NOMO-1 treated with dmso at 0.1 percent for 144 hours (cell line): Measurements from ENCODE around the gene EEF1G.
"Not testable (repeated sequence)": the region's sequence is repeated elsewhere in the genome, so short reads cannot be mapped to it uniquely, and the experiment has no call there.

Experiments
- DNase-seq: peaks from one replicate; lab custom pipeline; 2025; ENCODE audit not compliant: unreplicated experiment; lab: John Stamatoyannopoulos, UW

The EEF1G gene

GRCh38 chr11:62578541-62578940 lies 4.8 kb upstream of the EEF1G start:
- no peak for DNase-seq

GRCh38 chr11:62577046-62577714 lies 3.5 kb upstream of the EEF1G start:
- DNase-seq: no peak

- no peak for DNase-seq
These were observed 2.1 kb upstream of the EEF1G start for GRCh38 chr11:62575837-62576236.

GRCh38 chr11:62575156-62575555 lies 1.5 kb upstream of the EEF1G start:
- no peak for DNase-seq

GRCh38 chr11:62574363-62575071 lies 826 bp upstream of the EEF1G start:
- peak; percentile 38 for DNase-seq

GRCh38 chr11:62573006-62573591 lies 592 bp downstream of the EEF1G start:
- DNase-seq: peak; percentile 20

- DNase-seq: no peak
These were observed 1.3 kb downstream of the EEF1G start for GRCh38 chr11:62572431-62572830.

- not testable (repeated sequence) for DNase-seq
These were observed 2.2 kb downstream of the EEF1G start for GRCh38 chr11:62571493-62571892.

- DNase-seq: not testable (repeated sequence)
These were observed 2.8 kb downstream of the EEF1G start for GRCh38 chr11:62570903-62571302.

- DNase-seq: no peak
These were observed 4.1 kb downstream of the EEF1G start for GRCh38 chr11:62569611-62570010.

GRCh38 chr11:62567018-62567633 lies 6.6 kb downstream of the EEF1G start:
- DNase-seq: no peak

GRCh38 chr11:62566247-62566646 lies 7.4 kb downstream of the EEF1G start:
- no peak for DNase-seq

- no peak for DNase-seq
These were observed 8.4 kb downstream of the EEF1G start for GRCh38 chr11:62565100-62565802.

GRCh38 chr11:62561677-62562230 lies 11.9 kb downstream of the EEF1G start:
- DNase-seq: not testable (repeated sequence)

GRCh38 chr11:62560566-62561103 lies 13.1 kb downstream of the EEF1G start:
- DNase-seq: peak; percentile 84

- not testable (repeated sequence) for DNase-seq
These were observed 14.1 kb downstream of the EEF1G start for GRCh38 chr11:62559626-62560025.

- no peak for DNase-seq
These were observed 14.5 kb downstream of the EEF1G start for GRCh38 chr11:62559204-62559603.

- DNase-seq: no peak
These were observed 15.0 kb downstream of the EEF1G start for GRCh38 chr11:62558669-62559068.

- peak; percentile 20 for DNase-seq
These were observed 16.6 kb downstream of the EEF1G start for GRCh38 chr11:62556875-62557631.
